ENCODE data around the gene TC2N. TPM values are rescaled to one million over a fixed set of nuclear protein-coding genes. Genes with fewer than 3 reads are reported as not detected.

Gene TC2N
- total RNA-seq, 6 experiments from 2014 or later, result 0.10 to 0.71 (median 0.33) TPM

- peaks cover 28% of the 10 kb centered on the region for H3K36me3 Mint-ChIP-seq (ENCODE audit: low read depth)
- no peak for TF ChIP-seq CTCF (IDR thresholded peaks at IDR 0.05)
- DNase-seq, result no peak
Measured at GRCh38 chr14:91884664-91885063, 17.3 kb upstream of the TC2N start.

GRCh38 chr14:91883753-91884152 lies 16.4 kb upstream of the TC2N start:
- Mint-ChIP-seq H3K4me1 (ENCODE audit: low read depth) (peaks cover 5% of the 10 kb centered on the region; the same call in 1 of the 2 replicates), H3K27me3 (ENCODE audit: insufficient read depth) (peaks cover 2% of the 10 kb centered on the region; the same call in 1 of the 2 replicates), H3K27ac (no peak overlapping the region), H3K4me3 (no peak overlapping the region), H3K36me3 (ENCODE audit: low read depth) (peaks cover 37% of the 10 kb centered on the region), H3K9me3 (no peaks in the 10 kb centered on the region)
- TF ChIP-seq CTCF (IDR thresholded peaks at IDR 0.05), result no peak
- DNase-seq, result no peak

More at GRCh38 chr14:91884664-91885063, 17.3 kb upstream of the TC2N start:
- no peak overlapping the region for H3K27ac Mint-ChIP-seq
- no peak overlapping the region for H3K4me3 Mint-ChIP-seq
- H3K27me3 Mint-ChIP-seq (ENCODE audit: insufficient read depth), result peaks cover 2% of the 10 kb centered on the region; the same call in 1 of the 2 replicates
- H3K9me3 Mint-ChIP-seq, result no peaks in the 10 kb centered on the region
- H3K4me1 Mint-ChIP-seq (ENCODE audit: low read depth), result peaks cover 5% of the 10 kb centered on the region; the same call in 1 of the 2 replicates

- no peak overlapping the region for H3K27ac Mint-ChIP-seq
- H3K9me3 Mint-ChIP-seq, result no peaks in the 10 kb centered on the region
- peaks cover 2% of the 10 kb centered on the region; the same call in 1 of the 2 replicates for H3K27me3 Mint-ChIP-seq (ENCODE audit: insufficient read depth)
- TF ChIP-seq CTCF (IDR thresholded peaks at IDR 0.05), result no peak
- no peak overlapping the region for H3K4me3 Mint-ChIP-seq
- H3K36me3 Mint-ChIP-seq (ENCODE audit: low read depth), result peaks cover 42% of the 10 kb centered on the region
- DNase-seq, result no peak
- H3K4me1 Mint-ChIP-seq (ENCODE audit: low read depth), result peaks cover 5% of the 10 kb centered on the region; the same call in 1 of the 2 replicates
Measured at GRCh38 chr14:91882776-91883175, 15.4 kb upstream of the TC2N start.

GRCh38 chr14:91882369-91882768 lies 15.0 kb upstream of the TC2N start:
- Mint-ChIP-seq H3K4me3 (no peak overlapping the region), H3K36me3 (ENCODE audit: low read depth) (peaks cover 44% of the 10 kb centered on the region), H3K27ac (no peak overlapping the region), H3K27me3 (ENCODE audit: insufficient read depth) (peaks cover 2% of the 10 kb centered on the region; the same call in 1 of the 2 replicates), H3K9me3 (no peaks in the 10 kb centered on the region), H3K4me1 (ENCODE audit: low read depth) (peaks cover 5% of the 10 kb centered on the region; the same call in 1 of the 2 replicates)
- no peak for DNase-seq
- TF ChIP-seq CTCF (IDR thresholded peaks at IDR 0.05), result no peak

GRCh38 chr14:91879196-91879595 lies 11.9 kb upstream of the TC2N start:
- H3K4me1 Mint-ChIP-seq (ENCODE audit: low read depth), result peaks cover 5% of the 10 kb centered on the region; the same call in 1 of the 2 replicates
- peaks cover 49% of the 10 kb centered on the region for H3K36me3 Mint-ChIP-seq (ENCODE audit: low read depth)
- no peak overlapping the region for H3K27ac Mint-ChIP-seq
- no peaks in the 10 kb centered on the region for H3K9me3 Mint-ChIP-seq
- no peak for TF ChIP-seq CTCF (IDR thresholded peaks at IDR 0.05)
- H3K27me3 Mint-ChIP-seq (ENCODE audit: insufficient read depth), result peaks cover 4% of the 10 kb centered on the region
- H3K4me3 Mint-ChIP-seq, result no peak overlapping the region
- DNase-seq, result no peak

Data from HFFc6 (cell line).